HL-60 (cell line): Measurements from ENCODE around the gene MCM3AP.

Source experiments
- CTCF ChIP-seq: IDR thresholded peaks from one replicate; pipeline ENCODE4 v1.5.1; 2011; ENCODE audit warnings: low read length, control low read depth, inconsistent platforms; ENCODE audit not compliant: insufficient read depth
- GABPA ChIP-seq: IDR thresholded peaks from 2 replicates; pipeline ENCODE4 v1.6.1; 2012; ENCODE audit warnings: low read depth
- POLR2AphosphoS5 ChIP-seq: IDR thresholded peaks from 2 replicates; pipeline ENCODE4 v1.6.1; 2012; ENCODE audit warnings: low read depth
- SPI1 ChIP-seq: IDR thresholded peaks from 2 replicates; pipeline ENCODE4 v1.6.1; 2012; ENCODE audit warnings: low read depth, mild to moderate bottlenecking, borderline replicate concordance

- TF ChIP-seq CTCF (no peak), GABPA (no peak), POLR2AphosphoS5 (no peak), SPI1 (no peak)
Observed at GRCh38 chr21:46211376-46211775, 74.0 kb downstream of the MCM3AP start.
